WTC11 (cell line): ENCODE results near the gene MYO5C. TPM values are rescaled to one million over a fixed set of nuclear protein-coding genes. Genes with fewer than 3 reads are reported as not detected.

Experiments
- ATAC-seq: fragments of 200-7000 bp; cut with Tn5 transposase; 2 replicates; pipeline ENCODE4 v1.10.0; 2021; ENCODE audit warnings: mild to moderate bottlenecking, moderate library complexity
- CTCF ChIA-PET: fragments of 300-600 bp; sonication (Branson Sonifier 250); formaldehyde crosslinking; loops from one replicate; lab custom pipeline; 2021; ENCODE audit warnings: antibody characterized with exemption; lab: Charles Lee
- POLR2A ChIA-PET: fragments of 350-600 bp; sonication (Branson Sonifier 250); formaldehyde crosslinking; loops from one replicate; lab custom pipeline; 2021; ENCODE audit warnings: antibody characterized with exemption; lab: Charles Lee
- DNase-seq: peaks from one replicate; pipeline ENCODE4 v3.0.0; 2021; ENCODE audit warnings: low spot score
- H3K27ac Mint-ChIP-seq: 2 replicates; pipeline ENCODE4 v1.8.0; 2021; ENCODE audit warnings: mixed read lengths
- H3K27me3 Mint-ChIP-seq: 2 replicates; pipeline ENCODE4 v1.8.0; 2021; ENCODE audit warnings: low read depth, mild to moderate bottlenecking, moderate library complexity, mixed read lengths
- H3K36me3 Mint-ChIP-seq: 2 replicates; pipeline ENCODE4 v1.8.0; 2021; ENCODE audit warnings: mixed read lengths
- H3K4me1 Mint-ChIP-seq: 2 replicates; pipeline ENCODE4 v1.8.0; 2022; ENCODE audit warnings: mixed read lengths
- H3K4me3 Mint-ChIP-seq: 2 replicates; pipeline ENCODE4 v1.8.0; 2021; ENCODE audit warnings: mild to moderate bottlenecking, moderate library complexity, mixed read lengths
- H3K9me3 Mint-ChIP-seq: 2 replicates; pipeline ENCODE4 v1.8.0; 2021; ENCODE audit warnings: mixed read lengths
- CREM ChIP-seq: sonication (generic); formaldehyde crosslinking; IDR thresholded peaks from 2 replicates; pipeline ENCODE4 v1.8.1; 2022; ENCODE audit warnings: mild to moderate bottlenecking, missing genetic modification reagents, moderate library complexity
- E2F4 ChIP-seq: sonication (generic); formaldehyde crosslinking; IDR thresholded peaks from 2 replicates; pipeline ENCODE4 v1.8.1; 2022; ENCODE audit warnings: low read depth, mild to moderate bottlenecking, moderate library complexity, missing genetic modification reagents, borderline replicate concordance
- FOXJ3 ChIP-seq: sonication (generic); formaldehyde crosslinking; IDR thresholded peaks from 2 replicates; pipeline ENCODE4 v1.9.0; 2021; ENCODE audit warnings: missing genetic modification reagents, mild to moderate bottlenecking, borderline replicate concordance
- MYBL2 ChIP-seq: sonication (generic); formaldehyde crosslinking; IDR thresholded peaks from 2 replicates; pipeline ENCODE4 v1.8.1; 2023; ENCODE audit warnings: mild to moderate bottlenecking, moderate library complexity, missing genetic modification reagents
- NR2C2 ChIP-seq: sonication (generic); formaldehyde crosslinking; IDR thresholded peaks from 2 replicates; pipeline ENCODE4 v1.8.0; 2022; ENCODE audit warnings: mild to moderate bottlenecking, missing genetic modification reagents
- NR3C1 ChIP-seq: sonication (generic); formaldehyde crosslinking; conservative IDR thresholded peaks from 2 replicates; pipeline ENCODE4 v1.8.1; 2023; ENCODE audit warnings: low read depth, mild to moderate bottlenecking, missing genetic modification reagents
- RELA ChIP-seq: sonication (generic); formaldehyde crosslinking; IDR thresholded peaks from 2 replicates; pipeline ENCODE4 v1.8.1; 2022; ENCODE audit warnings: missing genetic modification reagents, mild to moderate bottlenecking, borderline replicate concordance
- TCF7 ChIP-seq: sonication (generic); formaldehyde crosslinking; IDR thresholded peaks from 2 replicates; pipeline ENCODE4 v1.8.0; 2022; ENCODE audit warnings: mild to moderate bottlenecking, low read depth, missing genetic modification reagents, moderate library complexity
- USF2 ChIP-seq: sonication (generic); formaldehyde crosslinking; IDR thresholded peaks from 2 replicates; pipeline ENCODE4 v1.8.1; 2023; ENCODE audit warnings: mild to moderate bottlenecking, missing genetic modification reagents, moderate library complexity
- ZBTB21 ChIP-seq: sonication (generic); formaldehyde crosslinking; IDR thresholded peaks from 2 replicates; pipeline ENCODE4 v1.8.1; 2023; ENCODE audit warnings: mild to moderate bottlenecking, missing genetic modification reagents, borderline replicate concordance
- ZNF425 ChIP-seq: fragments of 250-450 bp; sonication (Bioruptor Pico); conservative IDR thresholded peaks from 2 replicates; pipeline ENCODE4 v1.9.0; 2021; ENCODE audit warnings: mild to moderate bottlenecking
- total RNA-seq: library from RNA; stranded (reverse); gene quantifications from 3 replicates; pipeline ENCODE4 v1.2.3, GENCODE V29; 2021
- TF ChIP-seq, protein P1 (sequence below): sonication (generic); formaldehyde crosslinking; IDR thresholded peaks from 2 replicates; pipeline ENCODE4 v1.8.0; 2023; ENCODE audit warnings: missing genetic modification reagents
- TF ChIP-seq, protein P2 (sequence below): sonication (generic); formaldehyde crosslinking; IDR thresholded peaks from 2 replicates; pipeline ENCODE4 v1.8.1; 2023; ENCODE audit warnings: mild to moderate bottlenecking, missing genetic modification reagents
- TF ChIP-seq, protein P3 (sequence below): sonication (generic); formaldehyde crosslinking; IDR thresholded peaks from 2 replicates; pipeline ENCODE4 v1.8.0; 2022; ENCODE audit warnings: mild to moderate bottlenecking, missing genetic modification reagents
- TF ChIP-seq, protein P4 (sequence below): sonication (generic); formaldehyde crosslinking; IDR thresholded peaks from 2 replicates; pipeline ENCODE4 v1.8.1; 2023; ENCODE audit warnings: mild to moderate bottlenecking, moderate library complexity, missing genetic modification reagents

Gene MYO5C
- total RNA-seq, 1 experiment from 2014 or later, result 25.3 TPM

DNA sequence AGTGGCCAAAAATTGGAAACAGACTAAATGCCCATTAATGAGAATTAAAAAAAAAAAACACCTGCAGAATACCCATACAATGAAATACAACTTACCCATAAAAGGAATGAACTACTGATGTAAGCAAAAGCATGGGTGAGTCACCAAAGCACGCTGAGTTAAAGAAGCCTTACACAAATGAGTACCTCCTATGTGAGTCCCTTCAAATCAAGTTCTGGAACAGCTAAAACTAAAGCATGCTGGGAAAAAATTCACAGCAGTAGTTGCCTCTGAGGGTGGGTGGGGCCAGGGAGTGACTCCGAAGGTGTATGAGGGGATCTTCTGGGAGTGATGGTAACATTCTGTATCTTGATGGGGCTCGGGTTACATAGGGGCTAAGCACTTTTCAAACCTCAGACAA lies 11.4 kb downstream of the MYO5C start (continued):
- TF ChIP-seq ZNF425 (CRISPR knock-in tag) (no peak), FOXJ3 (no peak), RELA (CRISPR knock-in tag) (no peak), CREM (CRISPR knock-in tag) (no peak)
- TF ChIP-seq, protein P1, sequence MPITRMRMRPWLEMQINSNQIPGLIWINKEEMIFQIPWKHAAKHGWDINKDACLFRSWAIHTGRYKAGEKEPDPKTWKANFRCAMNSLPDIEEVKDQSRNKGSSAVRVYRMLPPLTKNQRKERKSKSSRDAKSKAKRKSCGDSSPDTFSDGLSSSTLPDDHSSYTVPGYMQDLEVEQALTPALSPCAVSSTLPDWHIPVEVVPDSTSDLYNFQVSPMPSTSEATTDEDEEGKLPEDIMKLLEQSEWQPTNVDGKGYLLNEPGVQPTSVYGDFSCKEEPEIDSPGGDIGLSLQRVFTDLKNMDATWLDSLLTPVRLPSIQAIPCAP, result no peak

GRCh38 chr15:52283281-52283680 lies 12.3 kb downstream of the MYO5C start:
- DNase-seq (no peak), ATAC-seq (no peak)
- peaks cover 9% of the 10 kb centered on the region for H3K4me1 Mint-ChIP-seq
- no peak overlapping the region for H3K27ac Mint-ChIP-seq
- peaks cover 50% of the 10 kb centered on the region for H3K36me3 Mint-ChIP-seq
- CTCF ChIA-PET, result no interaction called here
- H3K4me3 Mint-ChIP-seq, result no peak overlapping the region
- peaks cover 14% of the 10 kb centered on the region for H3K9me3 Mint-ChIP-seq
- H3K27me3 Mint-ChIP-seq, result no peaks in the 10 kb centered on the region
- POLR2A ChIA-PET, result no interaction called here
- TF ChIP-seq CREM (CRISPR knock-in tag), result no peak
- no peak for TF ChIP-seq ZBTB21 (CRISPR knock-in tag)
- TF ChIP-seq NR2C2, result no peak
- no peak for TF ChIP-seq NR3C1 (CRISPR knock-in tag)
- TF ChIP-seq, all 79 proteins: peak for 0

- TF ChIP-seq, protein P2, sequence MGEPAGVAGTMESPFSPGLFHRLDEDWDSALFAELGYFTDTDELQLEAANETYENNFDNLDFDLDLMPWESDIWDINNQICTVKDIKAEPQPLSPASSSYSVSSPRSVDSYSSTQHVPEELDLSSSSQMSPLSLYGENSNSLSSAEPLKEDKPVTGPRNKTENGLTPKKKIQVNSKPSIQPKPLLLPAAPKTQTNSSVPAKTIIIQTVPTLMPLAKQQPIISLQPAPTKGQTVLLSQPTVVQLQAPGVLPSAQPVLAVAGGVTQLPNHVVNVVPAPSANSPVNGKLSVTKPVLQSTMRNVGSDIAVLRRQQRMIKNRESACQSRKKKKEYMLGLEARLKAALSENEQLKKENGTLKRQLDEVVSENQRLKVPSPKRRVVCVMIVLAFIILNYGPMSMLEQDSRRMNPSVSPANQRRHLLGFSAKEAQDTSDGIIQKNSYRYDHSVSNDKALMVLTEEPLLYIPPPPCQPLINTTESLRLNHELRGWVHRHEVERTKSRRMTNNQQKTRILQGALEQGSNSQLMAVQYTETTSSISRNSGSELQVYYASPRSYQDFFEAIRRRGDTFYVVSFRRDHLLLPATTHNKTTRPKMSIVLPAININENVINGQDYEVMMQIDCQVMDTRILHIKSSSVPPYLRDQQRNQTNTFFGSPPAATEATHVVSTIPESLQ, result no peak
- TF ChIP-seq E2F4 (CRISPR knock-in tag) (no peak), TCF7 (no peak), USF2 (CRISPR knock-in tag) (no peak), MYBL2 (no peak), ZNF425 (CRISPR knock-in tag) (no peak)
- TF ChIP-seq, protein P3, sequence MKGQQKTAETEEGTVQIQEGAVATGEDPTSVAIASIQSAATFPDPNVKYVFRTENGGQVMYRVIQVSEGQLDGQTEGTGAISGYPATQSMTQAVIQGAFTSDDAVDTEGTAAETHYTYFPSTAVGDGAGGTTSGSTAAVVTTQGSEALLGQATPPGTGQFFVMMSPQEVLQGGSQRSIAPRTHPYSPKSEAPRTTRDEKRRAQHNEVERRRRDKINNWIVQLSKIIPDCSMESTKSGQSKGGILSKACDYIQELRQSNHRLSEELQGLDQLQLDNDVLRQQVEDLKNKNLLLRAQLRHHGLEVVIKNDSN (CRISPR knock-in tag), result no peak
- TF ChIP-seq, protein P4, sequence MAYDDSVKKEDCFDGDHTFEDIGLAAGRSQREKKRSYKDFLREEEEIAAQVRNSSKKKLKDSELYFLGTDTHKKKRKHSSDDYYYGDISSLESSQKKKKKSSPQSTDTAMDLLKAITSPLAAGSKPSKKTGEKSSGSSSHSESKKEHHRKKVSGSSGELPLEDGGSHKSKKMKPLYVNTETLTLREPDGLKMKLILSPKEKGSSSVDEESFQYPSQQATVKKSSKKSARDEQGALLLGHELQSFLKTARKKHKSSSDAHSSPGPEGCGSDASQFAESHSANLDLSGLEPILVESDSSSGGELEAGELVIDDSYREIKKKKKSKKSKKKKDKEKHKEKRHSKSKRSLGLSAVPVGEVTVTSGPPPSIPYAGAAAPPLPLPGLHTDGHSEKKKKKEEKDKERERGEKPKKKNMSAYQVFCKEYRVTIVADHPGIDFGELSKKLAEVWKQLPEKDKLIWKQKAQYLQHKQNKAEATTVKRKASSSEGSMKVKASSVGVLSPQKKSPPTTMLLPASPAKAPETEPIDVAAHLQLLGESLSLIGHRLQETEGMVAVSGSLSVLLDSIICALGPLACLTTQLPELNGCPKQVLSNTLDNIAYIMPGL (CRISPR knock-in tag), result no peak
- no peak overlapping the region for H3K4me3 Mint-ChIP-seq
- CTCF ChIA-PET, result no interaction called here
- ATAC-seq (no peak), DNase-seq (no peak)
- H3K4me1 Mint-ChIP-seq, result peaks cover 7% of the 10 kb centered on the region
- H3K9me3 Mint-ChIP-seq, result peaks cover 14% of the 10 kb centered on the region
- no peaks in the 10 kb centered on the region for H3K27me3 Mint-ChIP-seq
- H3K27ac Mint-ChIP-seq, result peak overlapping the region; percentile 10; the same call in 1 of the 2 replicates
- POLR2A ChIA-PET, result no interaction called here
- peaks cover 55% of the 10 kb centered on the region for H3K36me3 Mint-ChIP-seq
These were observed 13.2 kb downstream of the MYO5C start for GRCh38 chr15:52282418-52282817.
